K562 (cell line): Measurements from ENCODE around the gene NUBP2. TPM values are rescaled to one million over a fixed set of nuclear protein-coding genes. Genes with fewer than 3 reads are reported as not detected.
A peak's percentile ranks its signal among the peaks of the same experiment; 100 is the strongest.

ENCODE experiments used
- ATAC-seq: fragments of 200-7000 bp; cut with Tn5 transposase; 3 replicates; pipeline ENCODE4 v1.9.1; 2020; ENCODE audit warnings: moderate library complexity
- BruUV-seq: library from RNA; stranded (reverse); fragments of 400-500 nt; replicated peaks from 2 replicates; lab custom pipeline; 2021; lab: Mats Ljungman, UMichigan
- CTCF ChIA-PET: fragments of 300-600 bp; formaldehyde crosslinking; extraction: SDS; loops from one replicate; lab custom pipeline; 2021; ENCODE audit warnings: low intra/inter-chr PET ratio; lab: Yijun Ruan, JAX
- POLR2A ChIA-PET: fragments of 300-600, 350-650 bp; sonication (Branson Sonifier 250); formaldehyde crosslinking; extraction: SDS; loops from one replicate; lab custom pipeline; 2021; ENCODE audit warnings: antibody characterized with exemption, inconsistent platforms; lab: Yijun Ruan, JAX
- DNase-seq, 4 experiments: peaks; one replicate each; pipeline versions ENCODE4 v3.0.0 to v3.0.0-alpha.2; 2011 to 2018; ENCODE audit warnings: low spot score in 3 of 4, mixed read lengths in 3 of 4; ENCODE audit errors: extremely low read depth in 1 of 4
- FAIRE-seq: peaks from 2 replicates; lab custom pipeline; 2011; peaks lifted over from hg19 to GRCh38; lab: Jason Lieb, UNC
- H2AFZ ChIP-seq: 2 replicates; pipeline ENCODE4 v1.6.0; 2011; ENCODE audit warnings: low read depth, low read length, control low read depth, inconsistent platforms
- H3K27ac ChIP-seq: fragments of 200-600 bp; 3 replicates; pipeline ENCODE4 v1.8.0; 2011; ENCODE audit warnings: low read depth, mild to moderate bottlenecking, control low read depth, inconsistent platforms, low read length, moderate library complexity, mixed read lengths; ENCODE audit errors: extremely low read depth
- H3K27me3 ChIP-seq, 2 experiments: fragments of 300-600 bp in 1 of 2; 2 replicates in 1 of 2; 3 replicates in 1 of 2; pipeline versions ENCODE4 v1.6.0 to v1.8.0; 2011; ENCODE audit warnings: inconsistent platforms in 2 of 2, low read length in 2 of 2, mild to moderate bottlenecking in 1 of 2, mixed read lengths in 1 of 2, moderate library complexity in 1 of 2; ENCODE audit not compliant: control insufficient read depth in 2 of 2, insufficient read depth in 2 of 2
- H3K36me3 ChIP-seq: fragments of 300-600 bp; 3 replicates; pipeline ENCODE4 v1.8.0; 2011; ENCODE audit warnings: mild to moderate bottlenecking, low read length, inconsistent platforms; ENCODE audit not compliant: control insufficient read depth, insufficient read depth
- H3K4me1 ChIP-seq, 2 experiments: fragments of 200-600 bp in 1 of 2; replicated peaks in 1 of 2; 2 replicates in 1 of 2; 3 replicates in 1 of 2; pipeline versions ENCODE4 v1.5.1 to v1.8.0; 2011; ENCODE audit warnings: inconsistent platforms in 2 of 2, low read length in 2 of 2, mild to moderate bottlenecking in 1 of 2, mixed read lengths in 1 of 2, moderate library complexity in 1 of 2; ENCODE audit not compliant: control insufficient read depth in 2 of 2, insufficient read depth in 2 of 2
- H3K4me2 ChIP-seq: 2 replicates; pipeline ENCODE4 v1.6.1; 2011; ENCODE audit warnings: low read length, control low read depth, inconsistent platforms, mixed read lengths; ENCODE audit not compliant: insufficient read depth
- H3K4me3 ChIP-seq: fragments of 200-600 bp; sonication (generic), shearing (Covaris generic); 2 replicates; pipeline ENCODE4 v1.5.1; 2016; ENCODE audit warnings: control low read depth, inconsistent platforms
- H3K79me2 ChIP-seq: fragments of 200-600 bp; 3 replicates; pipeline ENCODE4 v1.8.0; 2011; ENCODE audit warnings: low read length, inconsistent platforms; ENCODE audit not compliant: control insufficient read depth, insufficient read depth
- H3K9ac ChIP-seq, 2 experiments: 2 replicates each; pipeline versions ENCODE4 v1.6.0 to v1.6.1; 2011; ENCODE audit warnings: low read depth in 2 of 2, low read length in 2 of 2, control low read depth in 1 of 2, inconsistent platforms in 1 of 2, mild to moderate bottlenecking in 1 of 2, mixed read lengths in 1 of 2; ENCODE audit not compliant: insufficient read depth in 1 of 2
- H3K9me1 ChIP-seq: one replicate; pipeline ENCODE4 v1.6.0; 2011; ENCODE audit warnings: inconsistent platforms, mild to moderate bottlenecking, low read length, moderate library complexity; ENCODE audit not compliant: control insufficient read depth, insufficient read depth
- H3K9me3 ChIP-seq: replicated peaks from 2 replicates; pipeline ENCODE4 v1.5.1; 2011; ENCODE audit warnings: low read depth, low read length, inconsistent platforms; ENCODE audit not compliant: control insufficient read depth, insufficient read depth
- H4K20me1 ChIP-seq: replicated peaks from 2 replicates; pipeline ENCODE4 v1.6.1; 2011; ENCODE audit warnings: low read length, inconsistent platforms, mixed read lengths; ENCODE audit not compliant: control insufficient read depth, insufficient read depth
- RBM14 ChIP-seq: fragments of 200-400 bp; formaldehyde crosslinking; IDR thresholded peaks from 2 replicates; pipeline ENCODE4 v1.6.1; 2018; ENCODE audit warnings: low read depth, mild to moderate bottlenecking, low read length, moderate library complexity, borderline replicate concordance; ENCODE audit not compliant: insufficient read depth
- ZBTB1 ChIP-seq: sonication (generic); formaldehyde crosslinking; IDR thresholded peaks from 2 replicates; pipeline ENCODE4 v1.8.1; 2023; ENCODE audit warnings: missing genetic modification reagents, low read depth, mild to moderate bottlenecking, borderline replicate concordance
- WGBS: fragments of 100-300 bp; shearing (Covaris generic); methylation state at CpG from one replicate; pipeline ENCODE4 v1.1.6; 2016; ENCODE audit warnings: low coverage, mixed read lengths; ENCODE audit not compliant: insufficient coverage; ENCODE audit errors: missing lambda C conversion rate; 5-methylcytosine and 5-hydroxymethylcytosine counted together
- in situ Hi-C: fragments of 300-500 bp; cut with MboI; formaldehyde crosslinking; loops from 4 replicates; pipeline ENCODE4 v1.15.0; 2018; ENCODE audit warnings: inconsistent platforms, mixed read lengths
- intact Hi-C: fragments of 100-400 bp; cut with micrococcal nuclease; formaldehyde crosslinking; loops from 2 replicates; pipeline ENCODE4 v1.14.2; 2022
- polyA plus RNA-seq, 8 experiments: library from polyadenylated mRNA; depleted of rRNA in 4 of 8; stranded (reverse) in 5 of 8; unstranded in 3 of 8; fragments of >200 nt; fragmentation: Nextera tagmentation in 2 of 8; fragmentation: Illumina TruSeq in 1 of 8; extraction: Ambion mirVana in 2 of 8; extraction: Trizol in 1 of 8; gene quantifications; 2 replicates each; pipeline versions ENCODE4 v1.2.1 to v1.2.3, GENCODE V29; 2011 to 2014; ENCODE audit warnings: inconsistent platforms in 1 of 8, missing spikeins in 1 of 8
- total RNA-seq, 7 experiments: library from RNA; depleted of rRNA in 6 of 7; stranded (reverse); fragments of >200 nt in 6 of 7; fragmentation: Illumina TruSeq in 2 of 7; extraction: Trizol in 2 of 7; gene quantifications; 2 replicates each; pipeline versions ENCODE4 v1.2.1 to v1.2.3, GENCODE V29; 2011 to 2021; ENCODE audit warnings: low replicate concordance in 1 of 7
- TF ChIP-seq, protein P1 (sequence below): sonication (generic); formaldehyde crosslinking; IDR thresholded peaks from 2 replicates; pipeline ENCODE4 v1.8.0; 2022; ENCODE audit warnings: missing genetic modification reagents, mild to moderate bottlenecking, borderline replicate concordance

NUBP2 gene
- total and polyA plus RNA-seq, 9 of the 15 experiments (the other 6 are each of a cell fraction or from before 2014, with no cell fraction given), result 1.8 to 115 (median 24.0) TPM

DNA sequence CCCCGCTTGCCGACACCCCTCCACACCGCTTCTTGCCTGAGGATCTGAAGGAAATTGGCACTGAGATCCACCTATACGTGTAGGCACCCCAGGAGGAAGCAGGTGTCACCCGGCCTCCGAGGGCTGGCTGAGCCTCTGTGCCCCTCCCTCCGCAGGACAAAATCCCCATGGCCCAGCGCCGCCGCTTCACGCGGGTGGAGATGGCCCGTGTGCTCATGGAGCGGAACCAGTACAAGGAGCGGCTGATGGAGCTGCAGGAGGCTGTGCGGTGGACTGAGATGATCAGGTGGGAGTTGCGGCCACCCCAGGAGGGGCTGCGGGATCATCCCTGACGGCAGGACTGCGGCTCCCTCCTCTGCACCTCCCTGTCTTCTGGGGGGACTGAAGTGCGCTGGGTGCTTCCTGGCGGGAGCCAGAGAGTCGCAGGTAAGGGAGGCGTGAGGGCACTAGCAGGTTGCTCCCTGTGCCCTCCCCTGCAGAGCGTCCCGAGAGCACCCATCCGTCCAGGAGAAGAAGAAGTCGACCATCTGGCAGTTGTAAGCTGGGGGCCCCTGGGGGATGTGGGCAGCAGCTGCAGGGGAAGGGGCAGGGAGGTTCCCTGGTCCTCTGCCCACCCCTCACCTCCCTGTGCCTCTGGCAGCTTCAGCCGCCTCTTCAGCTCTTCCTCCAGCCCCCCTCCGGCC is 20.4 kb upstream of the NUBP2 start:
- TF ChIP-seq, protein P1, sequence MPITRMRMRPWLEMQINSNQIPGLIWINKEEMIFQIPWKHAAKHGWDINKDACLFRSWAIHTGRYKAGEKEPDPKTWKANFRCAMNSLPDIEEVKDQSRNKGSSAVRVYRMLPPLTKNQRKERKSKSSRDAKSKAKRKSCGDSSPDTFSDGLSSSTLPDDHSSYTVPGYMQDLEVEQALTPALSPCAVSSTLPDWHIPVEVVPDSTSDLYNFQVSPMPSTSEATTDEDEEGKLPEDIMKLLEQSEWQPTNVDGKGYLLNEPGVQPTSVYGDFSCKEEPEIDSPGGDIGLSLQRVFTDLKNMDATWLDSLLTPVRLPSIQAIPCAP (CRISPR knock-in tag), result no peak
- TF ChIP-seq ZBTB1, result 0 out of 2 replicates have a peak, but pooled peaks have one; percentile 19
- TF ChIP-seq RBM14, result no peak
- WGBS, result 94% methylated on average over 19 of the region's 30 CpGs
- no peak for ATAC-seq
- Histone ChIP-seq H2AFZ (no peak overlapping the region), H3K79me2 (no peaks in the 10 kb centered on the region; the same call in 2 of the 3 replicates), H3K4me2 (no peak overlapping the region), H3K4me1 (peaks cover 9 to 83% of the 10 kb centered on the region in 2 experiments; a peak in 4 of 5 replicates), H3K27ac (no peak overlapping the region), H3K9me1 (no peaks in the 10 kb centered on the region), H3K36me3 (peaks cover 65% of the 10 kb centered on the region; the same call in 2 of the 3 replicates), H3K9ac (peak overlapping the region in 1 of 2 experiments; percentile 79; a peak in 1 of 4 replicates), H3K9me3 (no peaks in the 10 kb centered on the region), H4K20me1 (no peaks in the 10 kb centered on the region), H3K4me3 (no peak overlapping the region), H3K27me3 (no peaks in the 10 kb centered on the region)
- ChIA-PET CTCF (no interaction called here), POLR2A (interaction anchor here (0.6 kb wide), 1 partner anchor 1045 kb away, joined by 3 read pairs; no protein-coding TSS in a partner anchor)
- intact Hi-C loops (no loop called here), in situ Hi-C loops (loop anchor here (5.0 kb wide), 1 partner anchor 50 kb away; no protein-coding TSS in a partner anchor)
- no TSS peak for BruUV-seq
- DNase-seq, result no peak
- FAIRE-seq, result no peak
